HCT116 (cell line): ENCODE results near the gene SRSF7.

Experiments
- ATF3 ChIP-seq: IDR thresholded peaks from 2 replicates; pipeline ENCODE4 v1.6.1; 2012
- CTCF ChIP-seq, 3 experiments: fragments of 200-600 bp in 1 of 3; sonication (generic) in 1 of 3; IDR thresholded peaks in 2 of 3; conservative IDR thresholded peaks in 1 of 3; 2 replicates each; pipeline ENCODE4 v1.5.1; 2012 to 2017; ENCODE audit warnings: low read depth in 2 of 3, low read length in 2 of 3, antibody characterized with exemption in 1 of 3, borderline replicate concordance in 1 of 3, control low read depth in 1 of 3, mild to moderate bottlenecking in 1 of 3, mixed read lengths in 1 of 3, mixed run types in 1 of 3, moderate library complexity in 1 of 3; ENCODE audit not compliant: insufficient read depth in 1 of 3
- EZH2 ChIP-seq: fragments of 200-600 bp; sonication (generic); IDR thresholded peaks from 2 replicates; pipeline ENCODE4 v1.6.1; 2017; ENCODE audit warnings: antibody characterized with exemption, mixed run types
- FOSL1 ChIP-seq: IDR thresholded peaks from 2 replicates; pipeline ENCODE4 v1.6.1; 2012; ENCODE audit warnings: low read depth
- JUND ChIP-seq: IDR thresholded peaks from 2 replicates; pipeline ENCODE4 v1.6.1; 2012
- POLR2A ChIP-seq: IDR thresholded peaks from 2 replicates; pipeline ENCODE4 v1.7.0; 2011; ENCODE audit warnings: borderline replicate concordance; ENCODE audit not compliant: insufficient read depth, insufficient read length; ENCODE audit errors: extremely low read depth
- POLR2AphosphoS5 ChIP-seq: IDR thresholded peaks from 2 replicates; pipeline ENCODE4 v1.6.1; 2011; ENCODE audit warnings: mild to moderate bottlenecking, low read depth, low read length, moderate library complexity
- RAD21 ChIP-seq: IDR thresholded peaks from 2 replicates; pipeline ENCODE4 v1.6.1; 2012; ENCODE audit warnings: low read depth, mild to moderate bottlenecking
- ZNF274 ChIP-seq: fragments of 200-500 bp; sonication (Bioruptor generic); IDR thresholded peaks from 2 replicates; pipeline ENCODE4 v1.6.1; 2014; ENCODE audit warnings: mild to moderate bottlenecking, low read depth, low read length, inconsistent platforms

- TF ChIP-seq FOSL1 (no peak), POLR2AphosphoS5 (no peak), EZH2 (no peak), CTCF (IDR thresholded peaks at IDR 0.05 in 2 of 3, conservative IDR thresholded peaks at IDR 0.05 in 1 of 3; ENCODE audit: borderline replicate concordance in 1 of 3, insufficient read depth in 1 of 3, low read depth in 2 of 3, low read length in 2 of 3) (no peak), RAD21 (no peak), JUND (no peak), POLR2A (no peak), ATF3 (no peak), ZNF274 (no peak)
Measured at GRCh38 chr2:38739524-38739923, 11.6 kb downstream of the SRSF7 start.
